Stimulated activated CD8-positive, alpha-beta memory T cell treated with anti-CD3 and anti-CD28 coated beads, Interleukin-15, amount 100 ng/mL, for 1 hour (primary cell): Measurements from ENCODE around the gene KCNA2.

ENCODE experiments used
- DNase-seq: peaks from one replicate; pipeline ENCODE4 v3.0.0-alpha.2; 2020; ENCODE audit warnings: low read depth

KCNA2 gene

GRCh38 chr1:110605901-110606656 lies at the start of gene KCNA2:
KCNA2 (minus strand) TSS chr1:110606358; CDS start chr1:110604782, 1,576 bp downstream.
- no peak for DNase-seq

GRCh38 chr1:110650609-110651008 lies 44.5 kb upstream of the KCNA2 start:
- no peak for DNase-seq

- no peak for DNase-seq
Observed at GRCh38 chr1:110648417-110648816, 42.3 kb upstream of the KCNA2 start.

- DNase-seq, result no peak
Observed at GRCh38 chr1:110647254-110647891, 41.2 kb upstream of the KCNA2 start.

GRCh38 chr1:110645821-110646735 lies 39.9 kb upstream of the KCNA2 start:
- no peak for DNase-seq

- DNase-seq, result no peak
Observed at GRCh38 chr1:110645211-110645610, 39.1 kb upstream of the KCNA2 start.

GRCh38 chr1:110643879-110644472 lies 37.8 kb upstream of the KCNA2 start:
- no peak for DNase-seq

GRCh38 chr1:110639724-110640386 lies 33.7 kb upstream of the KCNA2 start:
- no peak for DNase-seq

- no peak for DNase-seq
Observed at GRCh38 chr1:110638556-110638955, 32.4 kb upstream of the KCNA2 start.

GRCh38 chr1:110638058-110638457 lies 31.9 kb upstream of the KCNA2 start:
- no peak for DNase-seq

GRCh38 chr1:110637475-110637874 lies 31.3 kb upstream of the KCNA2 start:
- DNase-seq, result no peak

GRCh38 chr1:110636149-110636935 lies 30.2 kb upstream of the KCNA2 start:
- DNase-seq, result no peak

GRCh38 chr1:110635434-110635833 lies 29.3 kb upstream of the KCNA2 start:
- no peak for DNase-seq

- DNase-seq, result peak; percentile 30
Observed at GRCh38 chr1:110634455-110635311, 28.5 kb upstream of the KCNA2 start.

GRCh38 chr1:110634086-110634454 lies 27.9 kb upstream of the KCNA2 start:
- DNase-seq, result no peak

- DNase-seq, result no peak
Observed at GRCh38 chr1:110633646-110634030, 27.5 kb upstream of the KCNA2 start.

- DNase-seq, result no peak
Observed at GRCh38 chr1:110631836-110632620, 25.9 kb upstream of the KCNA2 start.

GRCh38 chr1:110630839-110631663 lies 24.9 kb upstream of the KCNA2 start:
- peak; percentile 72 for DNase-seq
